Kidney tubule cell (primary cell): Measurements from ENCODE around the gene ZNF23.

Source experiments
- DNase-seq: peaks from one replicate; pipeline ENCODE4 v3.0.0-alpha.2; 2018; ENCODE audit warnings: low spot score

Gene ZNF23

DNA sequence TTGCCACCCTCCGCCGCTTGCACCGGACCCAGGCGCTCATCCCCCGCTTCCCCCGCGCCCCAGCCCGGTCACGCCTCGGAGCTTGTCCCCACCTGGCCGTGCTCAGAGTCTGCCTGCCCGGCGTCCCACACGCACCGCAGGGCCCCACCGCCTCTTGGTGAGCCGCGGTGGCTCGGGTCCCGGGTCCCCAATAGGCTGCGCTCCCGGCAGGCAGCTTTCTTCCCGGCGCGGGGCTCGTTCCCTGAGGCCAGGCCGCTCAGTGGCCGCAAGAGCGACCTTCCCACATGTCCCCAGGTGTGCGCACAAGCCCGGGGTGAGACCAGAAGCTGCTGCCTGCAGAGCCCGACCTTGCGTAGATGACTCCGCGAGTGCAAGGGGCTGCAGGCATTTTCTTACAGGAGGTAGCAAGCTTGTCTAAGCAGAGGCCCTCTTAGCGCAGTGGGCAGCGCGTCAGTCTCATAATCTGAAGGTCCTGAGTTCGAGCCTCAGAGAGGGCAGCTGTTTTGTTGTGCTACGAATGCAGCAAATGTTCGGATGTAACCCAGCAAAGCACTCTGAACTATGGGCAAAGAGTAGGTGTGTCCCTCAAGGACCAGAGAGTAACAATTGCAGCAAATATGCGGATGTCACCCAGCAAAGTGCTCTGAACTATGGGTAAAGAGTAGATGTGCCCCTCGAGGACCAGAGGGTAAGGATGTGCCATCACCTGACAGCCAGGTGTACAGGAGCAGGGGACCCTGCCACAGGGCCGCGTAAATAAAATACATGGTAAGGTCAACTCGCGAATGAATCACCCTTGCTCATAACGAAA lies 35.8 kb downstream of the ZNF23 start:
- DNase-seq: peak; percentile 99

DNA sequence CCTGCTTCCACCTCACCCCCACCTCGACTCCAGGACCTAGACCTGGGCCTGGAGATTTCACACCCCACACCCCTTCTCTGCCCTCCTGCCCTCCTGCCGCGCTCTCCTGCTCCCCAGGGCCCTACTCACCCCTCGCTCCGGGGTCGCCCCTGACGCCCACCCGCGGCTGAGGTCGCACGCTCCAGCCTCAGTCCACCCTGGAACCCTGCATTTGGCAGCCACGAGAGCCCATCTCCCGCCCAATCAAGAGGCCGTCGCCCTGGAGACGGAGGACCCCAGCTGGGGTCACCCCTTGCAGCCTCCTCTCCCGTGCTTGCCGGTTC lies 36.3 kb downstream of the ZNF23 start:
- DNase-seq: no peak

- no peak for DNase-seq
These were observed 37.4 kb downstream of the ZNF23 start for GRCh38 chr16:71424626-71425025.

GRCh38 chr16:71423865-71424264 lies 38.2 kb downstream of the ZNF23 start:
- DNase-seq: no peak

GRCh38 chr16:71423016-71423415 lies 39.0 kb downstream of the ZNF23 start:
- DNase-seq: no peak

GRCh38 chr16:71421911-71422310 lies 40.1 kb downstream of the ZNF23 start:
- DNase-seq: peak; percentile 20

GRCh38 chr16:71414038-71414437 lies 48.0 kb downstream of the ZNF23 start:
- DNase-seq: no peak

- DNase-seq: no peak
These were observed 48.7 kb downstream of the ZNF23 start for GRCh38 chr16:71413341-71413740.

- DNase-seq: peak; percentile 84
These were observed 49.5 kb downstream of the ZNF23 start for GRCh38 chr16:71412270-71413160.

DNA sequence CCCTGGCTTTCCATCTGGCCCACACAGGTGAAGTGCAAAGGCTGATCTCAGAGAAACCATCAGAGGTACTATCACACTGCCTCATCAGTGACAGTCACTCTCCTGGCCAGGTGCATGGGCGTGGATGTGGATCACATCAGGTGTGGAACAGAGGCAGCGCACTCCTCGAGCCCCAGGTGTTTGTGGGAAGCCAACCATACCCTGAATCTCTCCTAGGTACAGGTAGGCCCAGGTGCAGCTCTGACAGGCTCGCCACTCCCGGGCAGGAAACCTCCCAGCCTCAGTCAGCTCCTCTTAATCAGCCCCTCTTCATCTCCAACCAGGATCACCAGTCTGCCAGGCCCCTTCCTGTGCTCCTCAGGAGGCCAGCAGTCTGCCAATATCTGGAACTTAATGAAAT lies 51.9 kb downstream of the ZNF23 start:
- DNase-seq: no peak

DNA sequence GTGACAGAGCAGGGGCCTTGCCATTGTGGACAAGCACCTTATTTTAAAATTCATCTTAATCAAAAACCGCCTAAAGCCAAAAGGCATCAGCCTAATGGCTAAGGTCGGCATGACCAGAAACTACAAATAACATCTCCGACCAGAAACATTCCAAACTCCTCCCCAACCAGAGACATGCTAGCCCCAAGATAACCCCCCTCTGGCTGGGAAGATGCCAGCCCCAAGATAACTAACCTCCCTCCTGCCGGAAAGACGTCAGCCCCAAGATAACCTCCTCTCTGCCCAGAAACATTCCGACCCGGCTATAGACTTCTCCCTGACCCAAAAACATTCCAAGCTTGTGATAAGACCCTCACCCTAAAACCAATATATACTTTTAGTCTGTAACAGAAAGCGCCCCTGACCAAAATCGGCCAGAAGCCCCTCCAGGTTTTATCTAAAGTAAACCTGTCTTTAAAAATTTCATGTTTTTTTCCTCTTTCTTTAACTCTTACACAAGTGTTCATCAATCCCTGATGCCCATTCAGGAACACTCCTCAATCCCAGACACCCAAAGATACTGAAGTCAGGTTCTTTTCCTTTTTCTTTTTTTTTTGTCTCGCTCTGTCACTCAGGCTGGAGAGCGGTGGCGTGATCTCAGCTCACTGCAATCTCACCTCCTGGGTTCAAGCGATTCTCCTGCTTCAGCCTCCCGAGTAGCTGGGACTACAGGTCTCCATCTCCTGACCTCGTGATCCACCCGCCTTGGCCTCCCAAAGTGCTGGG lies 52.9 kb downstream of the ZNF23 start:
- no peak for DNase-seq

GRCh38 chr16:71408536-71408935 lies 53.5 kb downstream of the ZNF23 start:
- no peak for DNase-seq

- no peak for DNase-seq
These were observed 54.3 kb downstream of the ZNF23 start for GRCh38 chr16:71407731-71408130.

DNA sequence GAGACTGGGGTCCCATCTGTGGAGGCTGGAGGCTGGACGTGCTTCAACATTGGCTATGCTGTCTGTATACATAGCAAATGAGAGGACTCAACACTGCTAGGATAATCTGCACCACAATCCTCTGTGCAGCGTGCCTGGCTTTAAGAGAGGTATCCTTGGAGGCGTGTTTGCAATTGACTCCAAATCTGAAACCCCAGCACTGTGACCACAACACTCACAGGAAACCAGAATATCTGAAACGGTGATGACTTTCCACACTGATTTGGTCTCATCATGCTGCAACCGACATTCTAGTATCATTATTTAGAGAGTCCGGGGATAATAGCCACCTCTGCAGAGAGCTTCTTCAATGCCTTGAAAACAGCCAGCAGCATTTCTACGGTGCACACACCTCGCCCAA lies 55.3 kb downstream of the ZNF23 start:
- no peak for DNase-seq

DNA sequence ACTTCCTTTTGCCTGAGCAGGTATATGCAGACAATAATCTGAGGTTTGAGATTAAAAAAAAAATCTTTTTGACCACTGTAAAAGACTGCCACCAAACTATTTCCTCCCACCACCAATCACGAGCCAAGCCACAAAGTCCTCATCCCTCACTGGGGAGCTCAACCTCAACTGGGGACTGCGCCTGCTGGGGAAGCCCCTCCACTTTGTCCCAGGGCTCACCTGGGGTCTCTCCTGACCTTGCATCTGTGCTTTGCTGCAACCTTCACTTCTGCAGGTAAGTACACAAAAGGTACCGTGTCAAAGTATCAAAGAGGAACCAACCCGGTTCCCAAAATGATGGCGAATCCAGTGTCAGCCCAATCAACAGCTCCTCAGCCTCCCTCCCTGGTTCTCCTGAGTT lies 55.7 kb downstream of the ZNF23 start:
- DNase-seq: no peak

- DNase-seq: no peak
These were observed 57.7 kb downstream of the ZNF23 start for GRCh38 chr16:71404364-71404763.

DNA sequence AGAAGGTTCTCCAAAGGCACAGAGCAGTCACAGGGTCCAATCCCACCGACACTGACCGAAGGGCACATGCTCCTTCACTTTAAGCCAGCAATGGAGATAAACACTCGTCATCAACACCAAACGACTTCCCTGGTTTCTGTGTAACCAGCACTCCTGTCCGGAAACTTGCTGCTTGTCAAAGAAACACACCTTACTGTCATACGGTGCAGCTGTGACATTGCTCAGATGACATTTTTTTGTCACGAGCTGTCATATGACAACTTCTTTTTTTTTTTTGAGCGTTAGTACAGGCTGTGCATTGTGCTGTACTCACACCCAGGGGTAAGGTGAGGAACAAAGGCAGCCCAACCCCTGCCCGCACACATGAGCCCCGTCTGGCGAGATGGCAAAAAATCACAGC lies 59.4 kb downstream of the ZNF23 start:
- DNase-seq: no peak

GRCh38 chr16:71402007-71402406 lies 60.0 kb downstream of the ZNF23 start:
- no peak for DNase-seq

GRCh38 chr16:71399801-71400563 lies 62.1 kb downstream of the ZNF23 start:
- DNase-seq: no peak
